ENCODE results near the gene MTAP.

The MTAP gene

DNA sequence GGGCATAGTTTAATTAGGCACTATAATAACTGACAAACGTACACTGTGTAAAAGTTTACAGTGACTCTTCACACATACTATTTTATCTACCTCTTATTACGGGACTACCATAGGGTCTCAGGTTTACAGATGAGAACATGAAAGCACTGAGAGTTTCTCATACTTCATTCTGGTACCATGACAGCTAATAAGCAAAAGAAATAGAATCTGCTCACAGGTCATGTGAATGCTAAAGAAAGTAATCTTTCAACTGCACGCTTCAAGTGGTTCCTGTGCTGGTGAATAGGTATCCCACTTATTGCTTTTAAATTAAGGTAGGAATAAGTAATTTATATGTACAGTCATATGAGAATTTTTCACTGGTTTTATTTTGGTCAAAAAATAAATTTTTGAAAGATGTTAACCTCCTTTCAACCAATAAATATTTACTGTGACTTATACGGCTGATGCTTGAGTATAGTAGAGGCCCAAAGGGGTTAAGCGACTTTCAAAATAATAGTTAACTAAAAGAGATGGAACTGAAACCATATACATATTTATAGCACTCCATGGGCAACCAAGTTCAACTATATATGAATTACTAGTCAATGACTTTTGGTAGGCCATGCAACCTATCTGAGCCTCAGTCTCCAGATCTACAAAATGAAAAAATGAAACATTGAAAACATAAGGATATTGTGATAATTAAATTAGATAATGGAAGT lies 183.7 kb downstream of the MTAP start:
- no peak for DNase-seq (ENCODE audit: low read depth)
- TF ChIP-seq, protein P1, sequence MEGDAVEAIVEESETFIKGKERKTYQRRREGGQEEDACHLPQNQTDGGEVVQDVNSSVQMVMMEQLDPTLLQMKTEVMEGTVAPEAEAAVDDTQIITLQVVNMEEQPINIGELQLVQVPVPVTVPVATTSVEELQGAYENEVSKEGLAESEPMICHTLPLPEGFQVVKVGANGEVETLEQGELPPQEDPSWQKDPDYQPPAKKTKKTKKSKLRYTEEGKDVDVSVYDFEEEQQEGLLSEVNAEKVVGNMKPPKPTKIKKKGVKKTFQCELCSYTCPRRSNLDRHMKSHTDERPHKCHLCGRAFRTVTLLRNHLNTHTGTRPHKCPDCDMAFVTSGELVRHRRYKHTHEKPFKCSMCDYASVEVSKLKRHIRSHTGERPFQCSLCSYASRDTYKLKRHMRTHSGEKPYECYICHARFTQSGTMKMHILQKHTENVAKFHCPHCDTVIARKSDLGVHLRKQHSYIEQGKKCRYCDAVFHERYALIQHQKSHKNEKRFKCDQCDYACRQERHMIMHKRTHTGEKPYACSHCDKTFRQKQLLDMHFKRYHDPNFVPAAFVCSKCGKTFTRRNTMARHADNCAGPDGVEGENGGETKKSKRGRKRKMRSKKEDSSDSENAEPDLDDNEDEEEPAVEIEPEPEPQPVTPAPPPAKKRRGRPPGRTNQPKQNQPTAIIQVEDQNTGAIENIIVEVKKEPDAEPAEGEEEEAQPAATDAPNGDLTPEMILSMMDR (IDR thresholded peaks at IDR 0.05; ENCODE audit: low read length, missing control alignments) = no peak
- no peak overlapping the region for H3K4me3 ChIP-seq (replicated peaks; ENCODE audit: low read depth, low read length)

Data from fibroblast of pulmonary artery (primary cell).